Endothelial cell of umbilical vein (primary cell): ENCODE results near the gene SPTB. TPM values are rescaled to one million over a fixed set of nuclear protein-coding genes. Genes with fewer than 3 reads are reported as not detected.

Experiments
- BruUV-seq: library from RNA; stranded (reverse); fragments of 400-500 nt; replicated peaks from 2 replicates; lab custom pipeline; 2021; lab: Mats Ljungman, UMichigan
- CTCF ChIA-PET: fragments of 300-600, 350-600 bp; sonication (Branson Sonifier 250); formaldehyde crosslinking; loops from one replicate; lab custom pipeline; 2021; ENCODE audit warnings: antibody characterized with exemption, inconsistent platforms; lab: Charles Lee
- POLR2A ChIA-PET: fragments of 300-600, 350-600 bp; sonication (Branson Sonifier 250); formaldehyde crosslinking; loops from one replicate; lab custom pipeline; 2021; ENCODE audit warnings: antibody characterized with exemption, inconsistent platforms; lab: Charles Lee
- DNase-seq: peaks from one replicate; pipeline ENCODE4 v3.0.0-alpha.2; 2011; ENCODE audit warnings: low read depth, low spot score
- FAIRE-seq: peaks from 2 replicates; lab custom pipeline; 2011; peaks lifted over from hg19 to GRCh38; lab: Jason Lieb, UNC
- H2AFZ ChIP-seq: 2 replicates; pipeline ENCODE4 v1.6.0; 2012; ENCODE audit warnings: low read depth, low read length, control low read depth, inconsistent platforms
- H3K27ac ChIP-seq: 2 replicates; pipeline ENCODE4 v1.5.1; 2011; ENCODE audit warnings: low read depth, mild to moderate bottlenecking, control low read depth, low read length, moderate library complexity; ENCODE audit not compliant: insufficient read depth
- H3K27me3 ChIP-seq, 2 experiments: 2 replicates each; pipeline versions ENCODE4 v1.6.0 to v1.6.1; 2011; ENCODE audit warnings: low read length in 2 of 2, mixed read lengths in 1 of 2; ENCODE audit not compliant: control insufficient read depth in 2 of 2, insufficient read depth in 2 of 2
- H3K36me3 ChIP-seq, 2 experiments: 2 replicates in 1 of 2; 3 replicates in 1 of 2; pipeline ENCODE4 v1.5.1; 2011; ENCODE audit warnings: low read length in 2 of 2, mild to moderate bottlenecking in 1 of 2, moderate library complexity in 1 of 2; ENCODE audit not compliant: control insufficient read depth in 2 of 2, insufficient read depth in 2 of 2; ENCODE audit errors: extremely low read depth in 1 of 2
- H3K4me1 ChIP-seq: 3 replicates; pipeline ENCODE4 v1.5.1; 2011; ENCODE audit warnings: mild to moderate bottlenecking, low read length; ENCODE audit not compliant: control insufficient read depth, insufficient read depth; ENCODE audit errors: extremely low read depth
- H3K4me2 ChIP-seq: 2 replicates; pipeline ENCODE4 v1.6.1; 2011; ENCODE audit warnings: low read length, control low read depth, mixed read lengths; ENCODE audit not compliant: insufficient read depth
- H3K4me3 ChIP-seq, 3 experiments: fragments of 200-600 bp in 1 of 3; sonication (generic), shearing (Covaris generic) in 1 of 3; replicated peaks in 1 of 3; 2 replicates each; pipeline ENCODE4 v1.5.1; 2011 to 2016; ENCODE audit warnings: control low read depth in 3 of 3, low read length in 3 of 3, mild to moderate bottlenecking in 2 of 3, inconsistent platforms in 1 of 3, low read depth in 1 of 3, moderate library complexity in 1 of 3; ENCODE audit not compliant: insufficient read depth in 1 of 3
- H3K79me2 ChIP-seq: 2 replicates; pipeline ENCODE4 v1.6.0; 2012; ENCODE audit warnings: low read length, inconsistent platforms; ENCODE audit not compliant: control insufficient read depth, insufficient read depth
- H3K9ac ChIP-seq: replicated peaks from 2 replicates; pipeline ENCODE3; 2011; ENCODE audit warnings: low read length, control low read depth; ENCODE audit not compliant: insufficient read depth; ENCODE audit errors: extremely low read depth
- H3K9me1 ChIP-seq: replicated peaks from 3 replicates; pipeline ENCODE4 v1.6.0; 2011; ENCODE audit warnings: mild to moderate bottlenecking, low read length; ENCODE audit not compliant: control insufficient read depth, insufficient read depth; ENCODE audit errors: extremely low read depth
- H3K9me3 ChIP-seq: replicated peaks from 2 replicates; pipeline ENCODE4 v1.5.1; 2012; ENCODE audit warnings: low read length, inconsistent platforms; ENCODE audit not compliant: control insufficient read depth, insufficient read depth
- H4K20me1 ChIP-seq: replicated peaks from 2 replicates; pipeline ENCODE3; 2011; ENCODE audit warnings: mild to moderate bottlenecking, low read length; ENCODE audit not compliant: control insufficient read depth, insufficient read depth; ENCODE audit errors: extremely low read depth
- CTCF ChIP-seq, 2 donors: IDR thresholded peaks; 1 replicate in 1 of 2; 2 replicates in 1 of 2; pipeline ENCODE4 v1.5.1; 2011; ENCODE audit warnings: low read length in 2 of 2, mild to moderate bottlenecking in 2 of 2, moderate library complexity in 2 of 2, control low read depth in 1 of 2, inconsistent platforms in 1 of 2, low read depth in 1 of 2; ENCODE audit not compliant: insufficient read depth in 1 of 2; ENCODE audit errors: extremely low read depth in 1 of 2
- EZH2 ChIP-seq: IDR thresholded peaks from 2 replicates; pipeline ENCODE4 v1.6.1; 2012; ENCODE audit warnings: borderline replicate concordance, low read depth, mild to moderate bottlenecking, moderate library complexity, low read length, inconsistent platforms; ENCODE audit not compliant: severe bottlenecking
- FOS ChIP-seq: IDR thresholded peaks from 2 replicates; pipeline ENCODE4 v1.6.1; 2011; ENCODE audit warnings: mild to moderate bottlenecking, low read length, moderate library complexity, borderline replicate concordance; ENCODE audit not compliant: insufficient read depth
- GATA2 ChIP-seq: IDR thresholded peaks from 2 replicates; pipeline ENCODE4 v1.7.0; 2011; ENCODE audit warnings: low read depth, mild to moderate bottlenecking, moderate library complexity, mixed read lengths, low read length; ENCODE audit not compliant: insufficient read length, insufficient read depth
- JUN ChIP-seq: IDR thresholded peaks from 2 replicates; pipeline ENCODE4 v1.6.1; 2011; ENCODE audit warnings: borderline replicate concordance, low read depth; ENCODE audit not compliant: insufficient read length, insufficient read depth
- MAX ChIP-seq: IDR thresholded peaks from 2 replicates; pipeline ENCODE4 v1.6.1; 2011; ENCODE audit not compliant: insufficient read depth, insufficient read length
- MYC ChIP-seq: IDR thresholded peaks from one replicate; pipeline ENCODE4 v1.6.1; 2011; ENCODE audit warnings: mild to moderate bottlenecking, low read depth, low read length
- POLR2A ChIP-seq: IDR thresholded peaks from 2 replicates; pipeline ENCODE4 v1.6.1; 2012; ENCODE audit warnings: low read depth, mild to moderate bottlenecking, control low read depth, low read length
- POLR2AphosphoS5 ChIP-seq: IDR thresholded peaks from 2 replicates; pipeline ENCODE4 v1.6.1; 2012; ENCODE audit warnings: low read depth, mild to moderate bottlenecking, control low read depth, low read length, moderate library complexity; ENCODE audit not compliant: insufficient read depth
- dilution Hi-C: fragments of 300-500 bp; cut with MboI; formaldehyde crosslinking; loops from one replicate; pipeline ENCODE4 v1.15.0; 2019; ENCODE audit warnings: low sequenced_read_pairs; ENCODE audit not compliant: extremely low pct_ligation_motif_present
- intact Hi-C: fragments of 100-400 bp; cut with micrococcal nuclease; formaldehyde crosslinking; loops from one replicate; pipeline ENCODE4 v1.10.0; 2022
- polyA plus RNA-seq, 4 experiments: library from polyadenylated mRNA; depleted of rRNA in 3 of 4; stranded (reverse) in 3 of 4; unstranded in 1 of 4; fragments of >200 nt; gene quantifications; 2 replicates each; pipeline versions ENCODE4 v1.2.1 to v1.2.3, GENCODE V29; 2011 to 2012; ENCODE audit warnings: missing spikeins in 1 of 4
- total RNA-seq: library from RNA; stranded (reverse); gene quantifications from 2 replicates; pipeline ENCODE4 v1.2.3, GENCODE V29; 2021

SPTB gene
- total and polyA plus RNA-seq, 2 donors (not counting 3 experiments of a cell fraction or from before 2014, with no cell fraction given) = 0.03 to 0.07 TPM

- intact Hi-C loops (no loop called here), dilution Hi-C loops (no loop called here)
- DNase-seq = no peak
- Histone ChIP-seq H3K4me2 (no peak overlapping the region), H2AFZ (no peak overlapping the region), H3K9me3 (no peaks in the 10 kb centered on the region), H3K27me3 (peaks cover 13 to 28% of the 10 kb centered on the region in 2 experiments), H3K9ac (no peak overlapping the region), H3K27ac (no peak overlapping the region), H3K36me3 (no peaks in the 10 kb centered on the region), H3K4me1 (no peaks in the 10 kb centered on the region), H4K20me1 (no peaks in the 10 kb centered on the region), H3K79me2 (no peaks in the 10 kb centered on the region), H3K4me3 (no peak overlapping the region), H3K9me1 (no peaks in the 10 kb centered on the region)
- no TSS peak for BruUV-seq
- TF ChIP-seq POLR2AphosphoS5 (no peak), JUN (no peak), FOS (no peak), GATA2 (no peak), CTCF (IDR thresholded peaks at IDR 0.05; ENCODE audit: extremely low read depth in 1 of 2, insufficient read depth in 1 of 2, low read depth in 1 of 2, low read length in 2 of 2) (no peak), MAX (no peak), MYC (no peak), EZH2 (no peak), POLR2A (no peak)
- POLR2A ChIA-PET = no interaction called here
- CTCF ChIA-PET = no interaction called here
- FAIRE-seq = no peak
Measured at GRCh38 chr14:64818151-64818550, 61.6 kb downstream of the SPTB start.
